PC-9 (cell line): ENCODE data around the gene PDE4B. TPM values are rescaled to one million over a fixed set of nuclear protein-coding genes. Genes with fewer than 3 reads are reported as not detected.

Experiments used
- BruUV-seq: library from RNA; stranded (reverse); fragments of 400-500 nt; replicated peaks from 2 replicates; lab custom pipeline; 2021; lab: Mats Ljungman, UMichigan
- CTCF ChIA-PET: fragments of 300-600 bp; sonication (Branson Sonifier 250); formaldehyde crosslinking; loops from one replicate; lab custom pipeline; 2022; ENCODE audit warnings: antibody characterized with exemption; lab: Charles Lee
- POLR2A ChIA-PET: fragments of 300-600 bp; sonication (Branson Sonifier 250); formaldehyde crosslinking; loops from one replicate; lab custom pipeline; 2022; ENCODE audit warnings: antibody characterized with exemption; ENCODE audit not compliant: unreplicated experiment; lab: Charles Lee
- DNase-seq, 2 experiments: peaks; one replicate each; pipeline versions ENCODE4 v3.0.0 to v3.0.0-alpha.2; 2015 to 2022; ENCODE audit warnings: mixed read lengths in 1 of 2
- H2AFZ ChIP-seq: fragments of 200-600 bp; sonication (generic); 2 replicates; pipeline ENCODE4 v1.8.1; 2017; ENCODE audit warnings: antibody characterized with exemption
- H3F3A ChIP-seq: fragments of 200-600 bp; sonication (generic); 2 replicates; pipeline ENCODE4 v1.8.1; 2017; ENCODE audit warnings: antibody characterized with exemption, mild to moderate bottlenecking, low read depth; ENCODE audit not compliant: insufficient read depth
- H3K27ac ChIP-seq: fragments of 200-600 bp; sonication (generic); 2 replicates; pipeline ENCODE4 v1.6.1; 2016; ENCODE audit warnings: mixed run types
- H3K27me3 ChIP-seq: fragments of 200-600 bp; sonication (generic); 2 replicates; pipeline ENCODE4 v1.6.1; 2016; ENCODE audit warnings: low read depth, mixed run types; ENCODE audit not compliant: insufficient read depth
- H3K36me3 ChIP-seq: fragments of 200-600 bp; sonication (generic); 2 replicates; pipeline ENCODE4 v1.6.1; 2016; ENCODE audit warnings: low read depth, mixed run types
- H3K4me1 ChIP-seq: fragments of 200-600 bp; sonication (generic); replicated peaks from 2 replicates; pipeline ENCODE4 v1.6.1; 2016; ENCODE audit warnings: mixed run types; ENCODE audit not compliant: insufficient read depth
- H3K4me2 ChIP-seq: fragments of 200-600 bp; sonication (generic); 2 replicates; pipeline ENCODE4 v1.6.1; 2017; ENCODE audit warnings: mixed run types
- H3K4me3 ChIP-seq: fragments of 200-600 bp; sonication (generic); 2 replicates; pipeline ENCODE4 v1.6.1; 2016; ENCODE audit warnings: mixed run types
- H3K79me2 ChIP-seq: fragments of 200-600 bp; sonication (generic); 2 replicates; pipeline ENCODE4 v1.6.1; 2017; ENCODE audit warnings: low read depth, mixed run types
- H3K9me2 ChIP-seq: fragments of 200-600 bp; sonication (generic); 2 replicates; pipeline ENCODE4 v1.8.1; 2017; ENCODE audit warnings: mild to moderate bottlenecking; ENCODE audit not compliant: insufficient read depth
- H3K9me3 ChIP-seq: fragments of 200-600 bp; sonication (generic); 2 replicates; pipeline ENCODE4 v1.8.1; 2016; ENCODE audit warnings: low read depth; ENCODE audit not compliant: insufficient read depth
- H4K20me1 ChIP-seq: fragments of 200-600 bp; sonication (generic); 2 replicates; pipeline ENCODE4 v1.8.1; 2017; ENCODE audit not compliant: insufficient read depth
- CTCF ChIP-seq: fragments of 200-600 bp; sonication (generic); conservative IDR thresholded peaks from 2 replicates; pipeline ENCODE4 v1.6.1; 2017; ENCODE audit warnings: mixed run types, antibody characterized with exemption, mild to moderate bottlenecking, moderate library complexity
- EZH2 ChIP-seq: fragments of 200-600 bp; sonication (generic); IDR thresholded peaks from 2 replicates; pipeline ENCODE4 v1.8.0; 2017; ENCODE audit warnings: antibody characterized with exemption, low read depth
- intact Hi-C: fragments of 100-400 bp; cut with micrococcal nuclease; formaldehyde crosslinking; loops from one replicate; pipeline ENCODE4 v1.10.0; 2022; ENCODE audit not compliant: unreplicated experiment
- total RNA-seq: library from RNA; stranded (reverse); gene quantifications from 2 replicates; pipeline ENCODE4 v1.2.3, GENCODE V29; 2021

Gene PDE4B
- total RNA-seq, 1 experiment from 2014 or later: 1.3 TPM

DNA sequence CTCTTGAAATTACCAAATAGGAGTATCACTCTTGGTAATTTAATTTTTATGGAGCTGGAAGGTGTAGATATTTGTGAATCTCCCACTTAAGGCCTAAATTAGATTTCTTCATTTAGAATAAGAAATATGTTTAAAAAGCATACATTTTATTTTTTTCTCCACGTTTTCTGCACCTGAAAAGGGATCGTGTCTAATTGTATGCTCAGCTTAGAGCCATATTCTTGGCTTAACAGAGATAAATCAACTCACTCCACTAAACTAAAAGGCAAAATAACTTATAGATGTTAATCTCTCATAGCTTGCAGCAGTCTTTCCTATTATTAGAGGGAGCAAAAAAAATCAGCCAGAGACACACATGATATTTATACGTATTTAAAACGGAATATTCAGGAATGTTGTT is 404.4 kb downstream of the PDE4B start:
- no peaks in the 10 kb centered on the region for H3K27me3 ChIP-seq
- DNase-seq: no peak
- no peaks in the 10 kb centered on the region for H3F3A ChIP-seq
- H3K79me2 ChIP-seq: no peaks in the 10 kb centered on the region
- H2AFZ ChIP-seq: no peak overlapping the region
- ChIA-PET POLR2A (interaction anchor here (0.5 kb wide), 1 partner anchor 947 kb away, joined by 3 read pairs; no protein-coding TSS in a partner anchor), CTCF (interaction anchor here (0.6 kb wide), 1 partner anchor 756 kb away, joined by 3 read pairs; no protein-coding TSS in a partner anchor)
- 0 out of 2 replicates have a peak, but pooled peaks cover 4% of the 10 kb centered on the region for H3K9me3 ChIP-seq
- no peaks in the 10 kb centered on the region for H3K36me3 ChIP-seq
- intact Hi-C loops: no loop called here
- no peak overlapping the region for H3K27ac ChIP-seq
- no peak overlapping the region for H3K4me2 ChIP-seq
- H3K9me2 ChIP-seq: no peaks in the 10 kb centered on the region
- TF ChIP-seq CTCF (no peak), EZH2 (no peak)
- no peaks in the 10 kb centered on the region for H4K20me1 ChIP-seq
- H3K4me3 ChIP-seq: no peak overlapping the region
- no TSS peak for BruUV-seq
- H3K4me1 ChIP-seq: no peaks in the 10 kb centered on the region

- Histone ChIP-seq H3K27me3 (no peaks in the 10 kb centered on the region), H3K4me3 (no peak overlapping the region), H3K4me2 (no peak overlapping the region), H3K79me2 (no peaks in the 10 kb centered on the region), H3K9me3 (0 out of 2 replicates have a peak, but pooled peaks cover 4% of the 10 kb centered on the region), H3K4me1 (no peaks in the 10 kb centered on the region), H2AFZ (no peak overlapping the region), H3K36me3 (no peaks in the 10 kb centered on the region), H4K20me1 (no peaks in the 10 kb centered on the region), H3F3A (no peaks in the 10 kb centered on the region), H3K27ac (no peak overlapping the region), H3K9me2 (no peaks in the 10 kb centered on the region)
- no TSS peak for BruUV-seq
- no peak for DNase-seq
- TF ChIP-seq EZH2: no peak
- no peak for TF ChIP-seq CTCF
- intact Hi-C loops: no loop called here
- POLR2A ChIA-PET: interaction anchor here (0.5 kb wide), 1 partner anchor 947 kb away, joined by 3 read pairs; no protein-coding TSS in a partner anchor
- CTCF ChIA-PET: no interaction called here
These were observed 405.1 kb downstream of the PDE4B start for GRCh38 chr1:66197785-66198184.

GRCh38 chr1:66206563-66207144 is 414.0 kb downstream of the PDE4B start:
- no peaks in the 10 kb centered on the region for H3K9me3 ChIP-seq
- no TSS peak for BruUV-seq
- no peak overlapping the region for H3K4me3 ChIP-seq
- TF ChIP-seq CTCF (no peak), EZH2 (no peak)
- no peak overlapping the region for H3K27ac ChIP-seq
- no peaks in the 10 kb centered on the region for H3K4me1 ChIP-seq
- no peak overlapping the region for H2AFZ ChIP-seq
- CTCF ChIA-PET: no interaction called here
- no peaks in the 10 kb centered on the region; the same call in 1 of the 2 replicates for H3K9me2 ChIP-seq
- no peaks in the 10 kb centered on the region for H3F3A ChIP-seq
- intact Hi-C loops: no loop called here
- no peaks in the 10 kb centered on the region for H4K20me1 ChIP-seq
- H3K4me2 ChIP-seq: no peak overlapping the region
- no peaks in the 10 kb centered on the region for H3K79me2 ChIP-seq
- H3K36me3 ChIP-seq: no peaks in the 10 kb centered on the region
- POLR2A ChIA-PET: no interaction called here
- no peak for DNase-seq
- no peaks in the 10 kb centered on the region for H3K27me3 ChIP-seq
